Keratinocyte (primary cell): ENCODE results near the gene RTN4R. TPM values are rescaled to one million over a fixed set of nuclear protein-coding genes. Genes with fewer than 3 reads are reported as not detected.

Experiments used
- DNase-seq: peaks from one replicate; pipeline ENCODE4 v3.0.0-alpha.2; 2011; ENCODE audit warnings: low read depth, missing footprints, low spot score
- FAIRE-seq: peaks from 2 replicates; lab custom pipeline; 2011; peaks lifted over from hg19 to GRCh38; lab: Jason Lieb, UNC
- H2AFZ ChIP-seq: 2 replicates; pipeline ENCODE4 v1.6.0; 2012; ENCODE audit warnings: low read length, control low read depth, inconsistent platforms; ENCODE audit not compliant: control insufficient read depth
- H3K27ac ChIP-seq: 2 replicates; pipeline ENCODE4 v1.5.1; 2011; ENCODE audit warnings: low read length; ENCODE audit not compliant: control insufficient read depth, insufficient read depth
- H3K27me3 ChIP-seq: 3 replicates; pipeline ENCODE4 v1.6.0; 2011; ENCODE audit warnings: low read length; ENCODE audit not compliant: control insufficient read depth, insufficient read depth; ENCODE audit errors: extremely low read depth
- H3K36me3 ChIP-seq, 2 experiments: 2 replicates in 1 of 2; 3 replicates in 1 of 2; pipeline ENCODE4 v1.5.1; 2011; ENCODE audit warnings: low read length in 2 of 2, mild to moderate bottlenecking in 1 of 2; ENCODE audit not compliant: control insufficient read depth in 2 of 2, insufficient read depth in 2 of 2; ENCODE audit errors: extremely low read depth in 1 of 2
- H3K4me1 ChIP-seq: 3 replicates; pipeline ENCODE4 v1.5.1; 2011; ENCODE audit warnings: low read length; ENCODE audit not compliant: control insufficient read depth, insufficient read depth; ENCODE audit errors: extremely low read depth
- H3K4me2 ChIP-seq: 3 replicates; pipeline ENCODE4 v1.6.0; 2011; ENCODE audit warnings: low read depth, low read length; ENCODE audit not compliant: control insufficient read depth, insufficient read depth; ENCODE audit errors: extremely low read depth
- H3K4me3 ChIP-seq, 3 experiments: fragments of 200-600 bp in 1 of 3; sonication (generic) in 1 of 3; 2 replicates in 2 of 3; 3 replicates in 1 of 3; pipeline ENCODE4 v1.5.1; 2011 to 2016; ENCODE audit warnings: low read length in 3 of 3, mild to moderate bottlenecking in 3 of 3, control low read depth in 2 of 3, inconsistent platforms in 1 of 3, low read depth in 1 of 3, mixed read lengths in 1 of 3, mixed run types in 1 of 3, moderate library complexity in 1 of 3; ENCODE audit not compliant: control insufficient read depth in 2 of 3, insufficient read depth in 2 of 3; ENCODE audit errors: extremely low read depth in 1 of 3
- H3K79me2 ChIP-seq: 2 replicates; pipeline ENCODE4 v1.6.0; 2012; ENCODE audit warnings: low read length; ENCODE audit not compliant: control insufficient read depth, insufficient read depth
- H3K9ac ChIP-seq: 3 replicates; pipeline ENCODE4 v1.6.0; 2011; ENCODE audit warnings: low read length; ENCODE audit not compliant: control insufficient read depth, insufficient read depth; ENCODE audit errors: extremely low read depth
- H3K9me1 ChIP-seq: 3 replicates; pipeline ENCODE4 v1.6.0; 2011; ENCODE audit warnings: low read length; ENCODE audit not compliant: control insufficient read depth, insufficient read depth; ENCODE audit errors: extremely low read depth
- H3K9me3 ChIP-seq: 2 replicates; pipeline ENCODE4 v1.5.1; 2012; ENCODE audit warnings: low read depth, low read length; ENCODE audit not compliant: control insufficient read depth
- H4K20me1 ChIP-seq: 3 replicates; pipeline ENCODE4 v1.6.0; 2011; ENCODE audit warnings: low read length; ENCODE audit not compliant: control insufficient read depth, insufficient read depth; ENCODE audit errors: extremely low read depth
- CTCF ChIP-seq, 3 experiments: IDR thresholded peaks in 1 of 3; conservative IDR thresholded peaks in 1 of 3; optimal IDR thresholded peaks in 1 of 3; 2 replicates in 2 of 3; 3 replicates in 1 of 3; pipeline versions ENCODE3 to v1.5.1; 2011; ENCODE audit warnings: low read length in 3 of 3, mild to moderate bottlenecking in 3 of 3, moderate library complexity in 2 of 3, control low read depth in 1 of 3, inconsistent platforms in 1 of 3; ENCODE audit not compliant: insufficient read depth in 2 of 3; ENCODE audit errors: extremely low read depth in 1 of 3
- EZH2 ChIP-seq: IDR thresholded peaks from one replicate; pipeline ENCODE4 v1.6.1; 2012; ENCODE audit warnings: inconsistent platforms, mild to moderate bottlenecking, low read length, moderate library complexity
- dilution Hi-C: fragments of 300-500 bp; cut with MboI; formaldehyde crosslinking; loops from one replicate; pipeline ENCODE4 v1.7.0; 2020; ENCODE audit warnings: low sequenced_read_pairs; ENCODE audit not compliant: extremely low pct_ligation_motif_present
- polyA plus RNA-seq, 5 experiments: library from polyadenylated mRNA; depleted of rRNA in 3 of 5; stranded (reverse) in 3 of 5; stranded (forward) in 1 of 5; unstranded in 1 of 5; fragments of >200 nt; gene quantifications; 1 replicate in 1 of 5; 2 replicates in 3 of 5; 3 replicates in 1 of 5; pipeline versions ENCODE4 v1.2.1 to v1.2.3, GENCODE V29; 2011 to 2012; ENCODE audit warnings: missing spikeins in 2 of 5, low read depth in 1 of 5, low replicate concordance in 1 of 5

RTN4R gene
- polyA plus RNA-seq, 1 donor (not counting 4 experiments of a cell fraction or from before 2014, with no cell fraction given): 2.5 TPM

- Histone ChIP-seq H2AFZ (no peak overlapping the region), H3K27me3 (peaks cover 8% of the 10 kb centered on the region), H3K36me3 (no peaks in the 10 kb centered on the region), H4K20me1 (no peaks in the 10 kb centered on the region), H3K79me2 (no peaks in the 10 kb centered on the region), H3K9me3 (peaks cover 4% of the 10 kb centered on the region), H3K9me1 (no peaks in the 10 kb centered on the region), H3K27ac (no peak overlapping the region), H3K9ac (no peak overlapping the region), H3K4me3 (no peak overlapping the region), H3K4me1 (no peaks in the 10 kb centered on the region), H3K4me2 (no peak overlapping the region)
- FAIRE-seq (no peak), DNase-seq (no peak)
- dilution Hi-C loops: no loop called here
- TF ChIP-seq CTCF (optimal IDR thresholded peaks at IDR 0.05 in 1 of 3, IDR thresholded peaks at IDR 0.05 in 1 of 3, conservative IDR thresholded peaks at IDR 0.05 in 1 of 3; ENCODE audit: extremely low read depth in 1 of 3, insufficient read depth in 2 of 3, low read length in 3 of 3): no peak
- no peak for TF ChIP-seq EZH2
Measured at GRCh38 chr22:20226760-20227350, 41.3 kb downstream of the RTN4R start.

GRCh38 chr22:20226077-20226716 is 41.9 kb downstream of the RTN4R start:
- H3K27ac ChIP-seq: no peak overlapping the region
- peaks cover 8% of the 10 kb centered on the region for H3K27me3 ChIP-seq
- DNase-seq: no peak
- no peaks in the 10 kb centered on the region for H3K79me2 ChIP-seq
- no peak overlapping the region for H3K4me2 ChIP-seq
- no peak for TF ChIP-seq EZH2
- no peak for TF ChIP-seq CTCF (optimal IDR thresholded peaks at IDR 0.05 in 1 of 3, IDR thresholded peaks at IDR 0.05 in 1 of 3, conservative IDR thresholded peaks at IDR 0.05 in 1 of 3; ENCODE audit: extremely low read depth in 1 of 3, insufficient read depth in 2 of 3, low read length in 3 of 3)
- no peaks in the 10 kb centered on the region for H4K20me1 ChIP-seq
- peaks cover 4% of the 10 kb centered on the region for H3K9me3 ChIP-seq
- FAIRE-seq: no peak
- dilution Hi-C loops: no loop called here
- H3K9me1 ChIP-seq: no peaks in the 10 kb centered on the region
- no peak overlapping the region for H3K4me3 ChIP-seq
- no peaks in the 10 kb centered on the region for H3K36me3 ChIP-seq
- no peak overlapping the region for H3K9ac ChIP-seq
- no peaks in the 10 kb centered on the region for H3K4me1 ChIP-seq
- H2AFZ ChIP-seq: no peak overlapping the region
